Smooth muscle cell (in vitro differentiated cells): ENCODE results near the gene SYNE4. TPM values are rescaled to one million over a fixed set of nuclear protein-coding genes. Genes with fewer than 3 reads are reported as not detected.

Experiments used
- DNase-seq: peaks from one replicate; lab custom pipeline; 2025; ENCODE audit not compliant: unreplicated experiment; lab: John Stamatoyannopoulos, UW
- H2AFZ ChIP-seq: fragments of 200-600 bp; sonication (generic); 2 replicates; pipeline ENCODE4 v1.6.0; 2016; ENCODE audit warnings: antibody characterized with exemption, low read depth, mild to moderate bottlenecking
- H3F3A ChIP-seq: fragments of 200-600 bp; sonication (generic); 2 replicates; pipeline ENCODE4 v1.6.0; 2017; ENCODE audit warnings: antibody characterized with exemption, low read depth
- H3K27ac ChIP-seq: fragments of 200-600 bp; sonication (generic); 2 replicates; pipeline ENCODE4 v1.5.1; 2016; ENCODE audit warnings: low read depth, mild to moderate bottlenecking
- H3K27me3 ChIP-seq: fragments of 200-600 bp; sonication (generic); 2 replicates; pipeline ENCODE4 v1.6.1; 2016; ENCODE audit warnings: low read depth, mild to moderate bottlenecking
- H3K36me3 ChIP-seq: fragments of 200-600 bp; sonication (generic); 2 replicates; pipeline ENCODE4 v1.5.1; 2016; ENCODE audit warnings: low read depth
- H3K4me1 ChIP-seq: fragments of 200-600 bp; sonication (generic); 2 replicates; pipeline ENCODE4 v1.5.1; 2016; ENCODE audit warnings: low read depth
- H3K4me2 ChIP-seq: fragments of 200-600 bp; sonication (generic); 2 replicates; pipeline ENCODE4 v1.6.0; 2016; ENCODE audit warnings: mild to moderate bottlenecking
- H3K4me3 ChIP-seq: fragments of 200-600 bp; sonication (generic); 2 replicates; pipeline ENCODE4 v1.5.1; 2016; ENCODE audit warnings: mild to moderate bottlenecking
- H3K79me2 ChIP-seq: fragments of 200-600 bp; sonication (generic); 2 replicates; pipeline ENCODE4 v1.6.0; 2016; ENCODE audit warnings: low read depth, mild to moderate bottlenecking
- H3K9ac ChIP-seq: fragments of 200-600 bp; sonication (generic); 2 replicates; pipeline ENCODE4 v1.6.0; 2016; ENCODE audit warnings: low read depth
- H3K9me3 ChIP-seq: fragments of 200-600 bp; sonication (generic); replicated peaks from 2 replicates; pipeline ENCODE4 v1.5.1; 2016; ENCODE audit warnings: low read depth
- H4K20me1 ChIP-seq: fragments of 200-600 bp; sonication (generic); 2 replicates; pipeline ENCODE4 v1.6.0; 2016; ENCODE audit warnings: low read depth
- CTCF ChIP-seq: fragments of 200-600 bp; sonication (generic); IDR thresholded peaks from 2 replicates; pipeline ENCODE4 v1.5.1; 2017; ENCODE audit warnings: borderline replicate concordance, mild to moderate bottlenecking, antibody characterized with exemption; ENCODE audit not compliant: insufficient read depth, poor library complexity, severe bottlenecking
- whole genome bisulfite sequencing: methylation state at CpG from one replicate; pipeline ENCODE4 v1.1.7; 2016; ENCODE audit warnings: low lambda C conversion rate; 5-methylcytosine and 5-hydroxymethylcytosine counted together
- polyA plus RNA-seq: library from polyadenylated mRNA; unstranded; fragments of >200 nt; fragmentation: Nextera tagmentation; extraction: Ambion mirVana; gene quantifications from 2 replicates; pipeline ENCODE4 v1.2.1, GENCODE V29; 2016
- total RNA-seq: library from RNA; depleted of rRNA; stranded (reverse); fragments of >200 nt; gene quantifications from 2 replicates; pipeline ENCODE4 v1.2.3, GENCODE V29; 2014

SYNE4 gene
- total and polyA plus RNA-seq, 2 experiments from 2014 or later = 1.1 to 2.6 TPM

GRCh38 chr19:36019061-36019670, 10.6 kb upstream of the SYNE4 start:
- no peaks in the 10 kb centered on the region for H3K9me3 ChIP-seq
- H2AFZ ChIP-seq = no peak overlapping the region
- DNase-seq = no peak
- no peaks in the 10 kb centered on the region for H3K36me3 ChIP-seq
- 97% methylated on average over 21 of the region's 22 CpGs for WGBS
- no peaks in the 10 kb centered on the region for H4K20me1 ChIP-seq
- no peak overlapping the region for H3K9ac ChIP-seq
- peaks cover 6% of the 10 kb centered on the region for H3K4me1 ChIP-seq
- no peaks in the 10 kb centered on the region for H3K79me2 ChIP-seq
- no peak overlapping the region for H3K27ac ChIP-seq
- H3F3A ChIP-seq = no peaks in the 10 kb centered on the region
- H3K4me3 ChIP-seq = no peak overlapping the region
- no peaks in the 10 kb centered on the region for H3K27me3 ChIP-seq
- H3K4me2 ChIP-seq = no peak overlapping the region
- TF ChIP-seq CTCF = no peak

- H3K79me2 ChIP-seq = peaks cover 4% of the 10 kb centered on the region
- H3K9me3 ChIP-seq = no peaks in the 10 kb centered on the region
- 2% methylated on average over 42 of the region's 42 CpGs for WGBS
- H3K27me3 ChIP-seq = no peaks in the 10 kb centered on the region
- peak within 1 kb of the TSS; percentile 96 for H3K4me2 ChIP-seq
- DNase-seq = peak; percentile 94
- peaks cover 9% of the 10 kb centered on the region for H3K4me1 ChIP-seq
- peak within 1 kb of the TSS; percentile 93 for H2AFZ ChIP-seq
- no peaks in the 10 kb centered on the region for H4K20me1 ChIP-seq
- H3K36me3 ChIP-seq = no peaks in the 10 kb centered on the region
- no peak within 1 kb of the TSS for H3K27ac ChIP-seq
- peak within 1 kb of the TSS; percentile 70 for H3K4me3 ChIP-seq
- peak within 1 kb of the TSS; percentile 83 for H3K9ac ChIP-seq
- no peaks in the 10 kb centered on the region for H3F3A ChIP-seq
- no peak for TF ChIP-seq CTCF
Measured at GRCh38 chr19:36014012-36014924, 5.7 kb upstream of the SYNE4 start, which contains the start of gene ALKBH6. Gene ALKBH6, minus strand, starts transcription at chr19:36014213. Its CDS starts 816 bp downstream, at chr19:36013397.

GRCh38 chr19:36013280-36014011, 4.8 kb upstream of the SYNE4 start:
- peak overlapping the region; percentile 93 for H2AFZ ChIP-seq
- H3K36me3 ChIP-seq = no peaks in the 10 kb centered on the region
- no peaks in the 10 kb centered on the region for H4K20me1 ChIP-seq
- no peaks in the 10 kb centered on the region for H3K9me3 ChIP-seq
- H3F3A ChIP-seq = no peaks in the 10 kb centered on the region
- 36% methylated on average over 15 of the region's 15 CpGs for whole genome bisulfite sequencing
- peaks cover 16% of the 10 kb centered on the region for H3K4me1 ChIP-seq
- peaks cover 4% of the 10 kb centered on the region for H3K79me2 ChIP-seq
- peak overlapping the region; percentile 70 for H3K4me3 ChIP-seq
- no peak overlapping the region for H3K27ac ChIP-seq
- H3K27me3 ChIP-seq = no peaks in the 10 kb centered on the region
- no peak for TF ChIP-seq CTCF
- H3K9ac ChIP-seq = peak overlapping the region; percentile 83
- peak overlapping the region; percentile 96 for H3K4me2 ChIP-seq
- no peak for DNase-seq
